ENCODE measurements around the gene SLC35A1. TPM values are rescaled to one million over a fixed set of nuclear protein-coding genes. Genes with fewer than 3 reads are reported as not detected.
A peak's percentile ranks its signal among the peaks of the same experiment; 100 is the strongest.
"Not testable (repeated sequence)": the region's sequence is repeated elsewhere in the genome, so short reads cannot be mapped to it uniquely, and the experiment has no call there.

Gene SLC35A1
- total RNA-seq, 1 donor from 2014 or later, result 19.4 TPM

DNA sequence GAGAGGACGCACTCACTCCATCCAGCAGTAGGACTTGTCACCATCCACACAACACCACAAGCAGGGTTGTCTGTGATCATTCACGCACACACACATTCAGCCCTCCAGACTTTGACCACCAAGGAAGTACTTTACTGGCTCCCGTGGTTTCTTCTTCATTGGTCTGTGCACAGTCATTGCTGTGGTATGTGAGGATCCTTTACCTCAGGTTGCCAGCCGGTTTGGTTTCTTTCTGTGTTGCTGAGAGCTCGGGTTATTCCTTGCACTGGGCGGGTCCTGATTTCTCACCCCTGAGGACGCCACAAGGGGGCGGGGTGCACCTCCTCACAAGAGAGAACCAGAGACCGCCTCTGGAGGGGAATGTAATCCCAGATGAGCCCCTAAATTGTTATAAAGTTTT is 11.2 kb downstream of the SLC35A1 start:
- peak overlapping the region; percentile 18 for H3K4me3 Mint-ChIP-seq
- TF ChIP-seq CTCF (conservative IDR thresholded peaks at IDR 0.05), result peak; percentile 62
- H3K9me3 Mint-ChIP-seq, result peaks cover 10% of the 10 kb centered on the region
- no peak for DNase-seq (ENCODE audit: extremely low spot score, unreplicated experiment)
- peaks cover 25% of the 10 kb centered on the region for H3K36me3 Mint-ChIP-seq
- no peaks in the 10 kb centered on the region for H3K27me3 Mint-ChIP-seq
- peaks cover 8% of the 10 kb centered on the region for H3K4me1 Mint-ChIP-seq (ENCODE audit: unreplicated experiment)
- peak overlapping the region; percentile 79 for H3K27ac Mint-ChIP-seq

GRCh38 chr6:87484491-87484890 is 11.7 kb downstream of the SLC35A1 start:
- peaks cover 8% of the 10 kb centered on the region for H3K4me1 Mint-ChIP-seq (ENCODE audit: unreplicated experiment)
- no peak for DNase-seq (ENCODE audit: extremely low spot score, unreplicated experiment)
- peaks cover 10% of the 10 kb centered on the region for H3K9me3 Mint-ChIP-seq
- peaks cover 23% of the 10 kb centered on the region for H3K36me3 Mint-ChIP-seq
- H3K4me3 Mint-ChIP-seq, result no peak overlapping the region
- no peak for TF ChIP-seq CTCF (conservative IDR thresholded peaks at IDR 0.05)
- no peaks in the 10 kb centered on the region for H3K27me3 Mint-ChIP-seq
- peak overlapping the region; percentile 79 for H3K27ac Mint-ChIP-seq

- H3K27ac Mint-ChIP-seq, result no peak overlapping the region
- DNase-seq (ENCODE audit: extremely low spot score, unreplicated experiment), result no peak
These were observed 14.8 kb downstream of the SLC35A1 start for GRCh38 chr6:87487555-87487954.

DNA sequence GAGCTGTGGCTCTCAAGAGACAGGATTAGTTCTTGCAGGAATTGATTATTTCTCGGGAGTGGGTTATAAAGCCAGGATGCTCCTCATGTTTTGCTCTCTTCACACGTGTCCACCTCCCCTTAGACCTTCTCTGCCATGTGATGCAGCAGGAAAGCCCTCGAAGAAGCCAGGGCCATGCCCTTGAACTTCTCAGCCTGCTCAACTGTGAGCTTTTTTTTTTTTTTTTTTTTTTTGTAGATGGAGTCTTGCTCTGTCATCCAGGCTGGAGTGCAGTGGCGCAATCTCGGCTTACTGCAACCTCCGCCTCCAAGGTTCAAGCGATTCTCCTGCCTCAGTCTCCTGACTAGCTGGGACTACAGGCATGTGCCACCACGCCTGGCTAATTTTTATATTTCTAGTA is 16.6 kb downstream of the SLC35A1 start:
- not testable (repeated sequence) for H3K4me1 Mint-ChIP-seq (ENCODE audit: unreplicated experiment); H3K9me3 Mint-ChIP-seq; H3K27me3 Mint-ChIP-seq; DNase-seq (ENCODE audit: extremely low spot score, unreplicated experiment); H3K27ac Mint-ChIP-seq; H3K4me3 Mint-ChIP-seq
- H3K36me3 Mint-ChIP-seq, result peaks cover 17% of the 10 kb centered on the region

More at GRCh38 chr6:87487555-87487954, 14.8 kb downstream of the SLC35A1 start:
- Mint-ChIP-seq H3K4me1 (ENCODE audit: unreplicated experiment) (peaks cover 8% of the 10 kb centered on the region), H3K27me3 (no peaks in the 10 kb centered on the region), H3K4me3 (no peak overlapping the region), H3K9me3 (peaks cover 10% of the 10 kb centered on the region), H3K36me3 (peaks cover 23% of the 10 kb centered on the region)
- TF ChIP-seq CTCF (conservative IDR thresholded peaks at IDR 0.05), result no peak

GRCh38 chr6:87494761-87495422 is 22.1 kb downstream of the SLC35A1 start:
- H3K36me3 Mint-ChIP-seq, result peaks cover 17% of the 10 kb centered on the region
- DNase-seq (ENCODE audit: extremely low spot score, unreplicated experiment), result no peak
- TF ChIP-seq CTCF (conservative IDR thresholded peaks at IDR 0.05), result no peak
- no peaks in the 10 kb centered on the region for H3K4me1 Mint-ChIP-seq (ENCODE audit: unreplicated experiment)
- no peaks in the 10 kb centered on the region for H3K9me3 Mint-ChIP-seq
- H3K27ac Mint-ChIP-seq, result no peak overlapping the region
- no peaks in the 10 kb centered on the region for H3K27me3 Mint-ChIP-seq
- no peak overlapping the region for H3K4me3 Mint-ChIP-seq

- H3K27ac Mint-ChIP-seq, result no peak overlapping the region
- H3K36me3 Mint-ChIP-seq, result peaks cover 22% of the 10 kb centered on the region
- no peak overlapping the region for H3K4me3 Mint-ChIP-seq
- DNase-seq (ENCODE audit: extremely low spot score, unreplicated experiment), result no peak
- TF ChIP-seq CTCF (conservative IDR thresholded peaks at IDR 0.05), result no peak
- H3K27me3 Mint-ChIP-seq, result no peaks in the 10 kb centered on the region
- no peaks in the 10 kb centered on the region for H3K4me1 Mint-ChIP-seq (ENCODE audit: unreplicated experiment)
- H3K9me3 Mint-ChIP-seq, result no peaks in the 10 kb centered on the region
These were observed 25.3 kb downstream of the SLC35A1 start for GRCh38 chr6:87498048-87498447.
